Measurements from ENCODE around the gene RAB27A. TPM values are rescaled to one million over a fixed set of nuclear protein-coding genes. Genes with fewer than 3 reads are reported as not detected.

Gene RAB27A
- total RNA-seq, 1 donor from 2014 or later: 5.9 TPM

GRCh38 chr15:55247766-55248427, 41.7 kb downstream of the RAB27A start:
- Mint-ChIP-seq H3K4me1 (no peaks in the 10 kb centered on the region), H3K4me3 (no peak overlapping the region), H3K27me3 (ENCODE audit: low read depth) (no peaks in the 10 kb centered on the region), H3K9me3 (no peaks in the 10 kb centered on the region), H3K27ac (ENCODE audit: unreplicated experiment) (no peak overlapping the region), H3K36me3 (ENCODE audit: low read depth) (no peaks in the 10 kb centered on the region)
- DNase-seq (ENCODE audit: low read depth, low spot score): no peak
- TF ChIP-seq CTCF (conservative IDR thresholded peaks at IDR 0.05): no peak

GRCh38 chr15:55247311-55247710, 42.3 kb downstream of the RAB27A start:
- no peaks in the 10 kb centered on the region for H3K27me3 Mint-ChIP-seq (ENCODE audit: low read depth)
- no peak overlapping the region for H3K4me3 Mint-ChIP-seq
- no peak for TF ChIP-seq CTCF (conservative IDR thresholded peaks at IDR 0.05)
- no peak for DNase-seq (ENCODE audit: low read depth, low spot score)
- H3K4me1 Mint-ChIP-seq: no peaks in the 10 kb centered on the region
- H3K9me3 Mint-ChIP-seq: no peaks in the 10 kb centered on the region
- no peak overlapping the region for H3K27ac Mint-ChIP-seq (ENCODE audit: unreplicated experiment)
- H3K36me3 Mint-ChIP-seq (ENCODE audit: low read depth): no peaks in the 10 kb centered on the region

- Mint-ChIP-seq H3K27ac (ENCODE audit: unreplicated experiment) (no peak overlapping the region), H3K36me3 (ENCODE audit: low read depth) (no peaks in the 10 kb centered on the region), H3K27me3 (ENCODE audit: low read depth) (no peaks in the 10 kb centered on the region), H3K4me3 (no peak overlapping the region), H3K9me3 (no peaks in the 10 kb centered on the region), H3K4me1 (no peaks in the 10 kb centered on the region)
- no peak for TF ChIP-seq CTCF (conservative IDR thresholded peaks at IDR 0.05)
- DNase-seq (ENCODE audit: low read depth, low spot score): no peak
Observed at GRCh38 chr15:55246567-55246966, 43.0 kb downstream of the RAB27A start.

- no peak overlapping the region for H3K4me3 Mint-ChIP-seq
- H3K27ac Mint-ChIP-seq (ENCODE audit: unreplicated experiment): no peak overlapping the region
- no peak for DNase-seq (ENCODE audit: low read depth, low spot score)
- no peak for TF ChIP-seq CTCF (conservative IDR thresholded peaks at IDR 0.05)
- no peaks in the 10 kb centered on the region for H3K36me3 Mint-ChIP-seq (ENCODE audit: low read depth)
- no peaks in the 10 kb centered on the region for H3K4me1 Mint-ChIP-seq
- no peaks in the 10 kb centered on the region for H3K27me3 Mint-ChIP-seq (ENCODE audit: low read depth)
- no peaks in the 10 kb centered on the region for H3K9me3 Mint-ChIP-seq
Observed at GRCh38 chr15:55245059-55245458, 44.6 kb downstream of the RAB27A start.

GRCh38 chr15:55241891-55242290, 47.7 kb downstream of the RAB27A start:
- Mint-ChIP-seq H3K36me3 (ENCODE audit: low read depth) (no peaks in the 10 kb centered on the region), H3K4me3 (no peak overlapping the region), H3K27me3 (ENCODE audit: low read depth) (no peaks in the 10 kb centered on the region), H3K4me1 (no peaks in the 10 kb centered on the region), H3K27ac (ENCODE audit: unreplicated experiment) (no peak overlapping the region), H3K9me3 (no peaks in the 10 kb centered on the region)
- TF ChIP-seq CTCF (conservative IDR thresholded peaks at IDR 0.05): no peak
- DNase-seq (ENCODE audit: low read depth, low spot score): no peak
